Endothelial cell (in vitro differentiated cells): ENCODE measurements around the gene FHOD3. TPM values are rescaled to one million over a fixed set of nuclear protein-coding genes. Genes with fewer than 3 reads are reported as not detected.

Experiments used
- DNase-seq: peaks from one replicate; pipeline ENCODE4 v3.0.0; 2021; ENCODE audit warnings: low spot score
- H3K27ac Mint-ChIP-seq: one replicate; pipeline ENCODE4 v1.8.0; 2021; ENCODE audit warnings: mixed read lengths, inconsistent platforms; ENCODE audit not compliant: unreplicated experiment
- H3K27me3 Mint-ChIP-seq: one replicate; pipeline ENCODE4 v1.8.0; 2021; ENCODE audit warnings: mild to moderate bottlenecking, moderate library complexity, mixed read lengths, inconsistent platforms; ENCODE audit not compliant: unreplicated experiment
- H3K36me3 Mint-ChIP-seq: one replicate; pipeline ENCODE4 v1.8.0; 2021; ENCODE audit warnings: mild to moderate bottlenecking, low read depth, mixed read lengths, inconsistent platforms; ENCODE audit not compliant: unreplicated experiment
- H3K4me1 Mint-ChIP-seq: one replicate; pipeline ENCODE4 v1.8.0; 2021; ENCODE audit warnings: mild to moderate bottlenecking, mixed read lengths, inconsistent platforms; ENCODE audit not compliant: unreplicated experiment
- H3K4me3 Mint-ChIP-seq: one replicate; pipeline ENCODE4 v1.8.0; 2021; ENCODE audit warnings: mild to moderate bottlenecking, mixed read lengths, inconsistent platforms; ENCODE audit not compliant: unreplicated experiment
- H3K9me3 Mint-ChIP-seq: one replicate; pipeline ENCODE4 v1.8.0; 2021; ENCODE audit warnings: mixed read lengths, inconsistent platforms; ENCODE audit not compliant: unreplicated experiment
- CTCF ChIP-seq: fragments of 200-600 bp; sonication (generic); IDR thresholded peaks from one replicate; pipeline ENCODE4 v1.5.0; 2021; ENCODE audit warnings: antibody characterized with exemption; ENCODE audit not compliant: unreplicated experiment
- total RNA-seq: library from RNA; stranded (reverse); fragmentation: NEBNext Ultra II Directional; extraction: Animal tissue kit (Norgen Biotek cat#: 25700); gene quantifications from one replicate; pipeline ENCODE4 v1.2.1, GENCODE V29; 2021; ENCODE audit not compliant: unreplicated experiment

FHOD3 gene
- total RNA-seq, 1 donor from 2014 or later, result 0.67 TPM

GRCh38 chr18:36299015-36299414 lies 1.5 kb downstream of the FHOD3 start:
- no peak overlapping the region for H3K27ac Mint-ChIP-seq
- H3K4me1 Mint-ChIP-seq, result no peaks in the 10 kb centered on the region
- TF ChIP-seq CTCF, result no peak

DNA sequence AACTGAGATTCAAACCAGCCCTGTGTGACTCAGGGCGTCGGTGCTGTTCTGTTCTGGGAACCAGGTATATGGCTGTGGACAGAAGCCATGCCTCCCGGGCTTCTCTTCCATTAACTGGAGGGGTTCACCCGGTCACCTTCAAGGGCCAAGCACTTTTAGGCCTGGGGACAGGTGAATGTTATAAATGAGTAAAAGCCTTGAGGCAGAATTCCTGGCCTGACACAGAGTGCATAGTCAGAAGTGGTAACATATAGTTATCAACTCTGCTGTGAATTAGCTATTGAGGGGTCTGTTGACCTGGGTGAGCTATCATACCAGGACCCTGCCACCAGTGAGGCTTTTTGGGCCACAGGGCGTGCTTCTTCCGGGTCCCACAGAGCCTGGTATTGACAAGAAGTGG lies 2.7 kb downstream of the FHOD3 start:
- Mint-ChIP-seq H3K4me1 (no peaks in the 10 kb centered on the region), H3K36me3 (no peaks in the 10 kb centered on the region), H3K27me3 (peaks cover 7% of the 10 kb centered on the region), H3K4me3 (no peak overlapping the region), H3K9me3 (no peaks in the 10 kb centered on the region), H3K27ac (no peak overlapping the region)
- no peak for TF ChIP-seq CTCF
- no peak for DNase-seq

More at GRCh38 chr18:36299015-36299414, 1.5 kb downstream of the FHOD3 start:
- Mint-ChIP-seq H3K9me3 (no peaks in the 10 kb centered on the region), H3K4me3 (peak overlapping the region; percentile 69), H3K27me3 (peaks cover 5% of the 10 kb centered on the region), H3K36me3 (no peaks in the 10 kb centered on the region)
- no peak for DNase-seq

GRCh38 chr18:36301884-36302283 lies 4.4 kb downstream of the FHOD3 start:
- no peaks in the 10 kb centered on the region for H3K4me1 Mint-ChIP-seq
- no peaks in the 10 kb centered on the region for H3K9me3 Mint-ChIP-seq
- no peak for TF ChIP-seq CTCF
- DNase-seq, result no peak
- no peak overlapping the region for H3K4me3 Mint-ChIP-seq
- H3K27me3 Mint-ChIP-seq, result peaks cover 8% of the 10 kb centered on the region
- H3K27ac Mint-ChIP-seq, result no peak overlapping the region
- no peaks in the 10 kb centered on the region for H3K36me3 Mint-ChIP-seq

GRCh38 chr18:36302676-36303075 lies 5.2 kb downstream of the FHOD3 start:
- Mint-ChIP-seq H3K36me3 (no peaks in the 10 kb centered on the region), H3K27ac (no peak overlapping the region), H3K27me3 (peaks cover 8% of the 10 kb centered on the region), H3K4me1 (no peaks in the 10 kb centered on the region), H3K4me3 (no peak overlapping the region), H3K9me3 (no peaks in the 10 kb centered on the region)
- DNase-seq, result no peak
- TF ChIP-seq CTCF, result no peak

GRCh38 chr18:36303211-36303844 lies 5.8 kb downstream of the FHOD3 start:
- no peaks in the 10 kb centered on the region for H3K36me3 Mint-ChIP-seq
- no peak overlapping the region for H3K4me3 Mint-ChIP-seq
- H3K9me3 Mint-ChIP-seq, result no peaks in the 10 kb centered on the region
- no peak for DNase-seq
- TF ChIP-seq CTCF, result no peak
- H3K27me3 Mint-ChIP-seq, result peaks cover 8% of the 10 kb centered on the region
- no peak overlapping the region for H3K27ac Mint-ChIP-seq
- no peaks in the 10 kb centered on the region for H3K4me1 Mint-ChIP-seq
